ENCODE results near the gene AFAP1L1.
A peak's percentile ranks its signal among the peaks of the same experiment; 100 is the strongest.

Gene AFAP1L1

GRCh38 chr5:149374801-149375200, 103.1 kb downstream of the AFAP1L1 start:
- no peak overlapping the region for H3K4me3 ChIP-seq (ENCODE audit: low read depth, low read length)
- no peak for TF ChIP-seq CTCF (IDR thresholded peaks at IDR 0.05; ENCODE audit: low read depth, low read length)
- H3K36me3 ChIP-seq = no peaks in the 10 kb centered on the region
- peak; percentile 65 for DNase-seq
- H3K9me3 ChIP-seq (ENCODE audit: severe bottlenecking) = no peaks in the 10 kb centered on the region
- H3K27me3 ChIP-seq (ENCODE audit: insufficient read depth, low read depth, severe bottlenecking) = no peaks in the 10 kb centered on the region
- peak overlapping the region; percentile 36 for H3K27ac ChIP-seq

- H3K9me3 ChIP-seq (ENCODE audit: severe bottlenecking) = no peaks in the 10 kb centered on the region
- no peak overlapping the region for H3K27ac ChIP-seq
- H3K4me3 ChIP-seq (ENCODE audit: low read depth, low read length) = no peak overlapping the region
- H3K36me3 ChIP-seq = no peaks in the 10 kb centered on the region
- no peak for TF ChIP-seq CTCF (IDR thresholded peaks at IDR 0.05; ENCODE audit: low read depth, low read length)
- DNase-seq = peak; percentile 29
- H3K27me3 ChIP-seq (ENCODE audit: insufficient read depth, low read depth, severe bottlenecking) = no peaks in the 10 kb centered on the region
These were observed 103.8 kb downstream of the AFAP1L1 start for GRCh38 chr5:149375434-149375833.

DNA sequence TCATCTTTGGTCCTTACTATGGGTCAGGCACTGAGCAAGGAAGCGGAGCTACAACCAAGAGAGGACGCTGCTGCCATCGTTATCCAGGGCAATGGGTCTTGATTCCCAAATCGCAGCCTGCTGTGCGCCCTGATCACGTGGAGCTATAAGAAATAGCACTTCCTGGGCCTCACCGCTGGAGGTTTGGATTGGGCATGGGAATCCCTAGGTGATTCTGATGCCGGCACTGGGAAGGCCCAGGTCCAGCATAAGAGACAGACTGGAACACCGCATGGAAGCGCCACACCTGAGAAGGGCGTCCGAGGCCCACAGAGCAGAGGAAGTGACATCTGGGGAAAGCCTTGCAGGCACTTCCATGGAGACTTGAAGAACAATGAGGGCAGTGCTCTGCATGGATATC, 104.4 kb downstream of the AFAP1L1 start:
- no peak overlapping the region for H3K4me3 ChIP-seq (ENCODE audit: low read depth, low read length)
- no peak for DNase-seq
- H3K9me3 ChIP-seq (ENCODE audit: severe bottlenecking) = no peaks in the 10 kb centered on the region
- no peaks in the 10 kb centered on the region for H3K27me3 ChIP-seq (ENCODE audit: insufficient read depth, low read depth, severe bottlenecking)
- H3K36me3 ChIP-seq = no peaks in the 10 kb centered on the region
- no peak overlapping the region for H3K27ac ChIP-seq
- no peak for TF ChIP-seq CTCF (IDR thresholded peaks at IDR 0.05; ENCODE audit: low read depth, low read length)

GRCh38 chr5:149376711-149377447, 105.2 kb downstream of the AFAP1L1 start:
- no peak overlapping the region for H3K27ac ChIP-seq
- no peaks in the 10 kb centered on the region for H3K27me3 ChIP-seq (ENCODE audit: insufficient read depth, low read depth, severe bottlenecking)
- TF ChIP-seq CTCF (IDR thresholded peaks at IDR 0.05; ENCODE audit: low read depth, low read length) = no peak

GRCh38 chr5:149378241-149378820, 106.7 kb downstream of the AFAP1L1 start:
- H3K9me3 ChIP-seq (ENCODE audit: severe bottlenecking) = no peaks in the 10 kb centered on the region
- no peaks in the 10 kb centered on the region for H3K27me3 ChIP-seq (ENCODE audit: insufficient read depth, low read depth, severe bottlenecking)
- no peak overlapping the region for H3K27ac ChIP-seq
- no peak overlapping the region for H3K4me3 ChIP-seq (ENCODE audit: low read depth, low read length)
- DNase-seq = no peak
- H3K36me3 ChIP-seq = no peaks in the 10 kb centered on the region
- no peak for TF ChIP-seq CTCF (IDR thresholded peaks at IDR 0.05; ENCODE audit: low read depth, low read length)

More at GRCh38 chr5:149376711-149377447, 105.2 kb downstream of the AFAP1L1 start:
- Histone ChIP-seq H3K36me3 (no peaks in the 10 kb centered on the region), H3K4me3 (ENCODE audit: low read depth, low read length) (no peak overlapping the region), H3K9me3 (ENCODE audit: severe bottlenecking) (no peaks in the 10 kb centered on the region)
- DNase-seq = no peak
